ENCODE results near the gene SMIM28.

The SMIM28 gene

DNA sequence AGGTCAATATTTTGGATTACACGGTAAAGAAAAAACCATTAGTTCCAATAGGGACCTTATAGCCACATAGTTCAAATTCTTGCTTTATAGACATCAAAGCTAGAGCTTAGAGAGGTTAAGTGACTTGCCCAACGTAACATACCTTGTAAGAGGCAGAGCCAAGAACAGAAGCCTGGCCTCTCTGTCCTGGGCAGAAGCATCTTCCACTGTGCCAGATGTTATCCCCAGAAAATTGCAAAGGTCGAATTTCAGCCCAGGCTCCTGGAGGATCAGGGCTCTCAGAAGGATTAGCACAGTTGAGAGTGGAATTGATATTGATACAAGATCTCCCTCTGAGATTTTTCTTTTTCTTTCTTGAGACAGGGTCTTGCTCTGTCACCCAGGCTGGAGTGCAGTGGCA, 6.1 kb downstream of the SMIM28 start:
- no peak overlapping the region for H3K4me3 ChIP-seq (ENCODE audit: low read depth, low read length)
- TF ChIP-seq, protein P1, sequence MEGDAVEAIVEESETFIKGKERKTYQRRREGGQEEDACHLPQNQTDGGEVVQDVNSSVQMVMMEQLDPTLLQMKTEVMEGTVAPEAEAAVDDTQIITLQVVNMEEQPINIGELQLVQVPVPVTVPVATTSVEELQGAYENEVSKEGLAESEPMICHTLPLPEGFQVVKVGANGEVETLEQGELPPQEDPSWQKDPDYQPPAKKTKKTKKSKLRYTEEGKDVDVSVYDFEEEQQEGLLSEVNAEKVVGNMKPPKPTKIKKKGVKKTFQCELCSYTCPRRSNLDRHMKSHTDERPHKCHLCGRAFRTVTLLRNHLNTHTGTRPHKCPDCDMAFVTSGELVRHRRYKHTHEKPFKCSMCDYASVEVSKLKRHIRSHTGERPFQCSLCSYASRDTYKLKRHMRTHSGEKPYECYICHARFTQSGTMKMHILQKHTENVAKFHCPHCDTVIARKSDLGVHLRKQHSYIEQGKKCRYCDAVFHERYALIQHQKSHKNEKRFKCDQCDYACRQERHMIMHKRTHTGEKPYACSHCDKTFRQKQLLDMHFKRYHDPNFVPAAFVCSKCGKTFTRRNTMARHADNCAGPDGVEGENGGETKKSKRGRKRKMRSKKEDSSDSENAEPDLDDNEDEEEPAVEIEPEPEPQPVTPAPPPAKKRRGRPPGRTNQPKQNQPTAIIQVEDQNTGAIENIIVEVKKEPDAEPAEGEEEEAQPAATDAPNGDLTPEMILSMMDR (IDR thresholded peaks at IDR 0.05; ENCODE audit: borderline replicate concordance, insufficient read depth, low read depth, low read length), result no peak

GRCh38 chr6:138386897-138387296, 9.2 kb downstream of the SMIM28 start:
- TF ChIP-seq, protein P1 (IDR thresholded peaks at IDR 0.05; ENCODE audit: borderline replicate concordance, insufficient read depth, low read depth, low read length), result no peak
- H3K4me3 ChIP-seq (ENCODE audit: low read depth, low read length), result no peak overlapping the region

DNA sequence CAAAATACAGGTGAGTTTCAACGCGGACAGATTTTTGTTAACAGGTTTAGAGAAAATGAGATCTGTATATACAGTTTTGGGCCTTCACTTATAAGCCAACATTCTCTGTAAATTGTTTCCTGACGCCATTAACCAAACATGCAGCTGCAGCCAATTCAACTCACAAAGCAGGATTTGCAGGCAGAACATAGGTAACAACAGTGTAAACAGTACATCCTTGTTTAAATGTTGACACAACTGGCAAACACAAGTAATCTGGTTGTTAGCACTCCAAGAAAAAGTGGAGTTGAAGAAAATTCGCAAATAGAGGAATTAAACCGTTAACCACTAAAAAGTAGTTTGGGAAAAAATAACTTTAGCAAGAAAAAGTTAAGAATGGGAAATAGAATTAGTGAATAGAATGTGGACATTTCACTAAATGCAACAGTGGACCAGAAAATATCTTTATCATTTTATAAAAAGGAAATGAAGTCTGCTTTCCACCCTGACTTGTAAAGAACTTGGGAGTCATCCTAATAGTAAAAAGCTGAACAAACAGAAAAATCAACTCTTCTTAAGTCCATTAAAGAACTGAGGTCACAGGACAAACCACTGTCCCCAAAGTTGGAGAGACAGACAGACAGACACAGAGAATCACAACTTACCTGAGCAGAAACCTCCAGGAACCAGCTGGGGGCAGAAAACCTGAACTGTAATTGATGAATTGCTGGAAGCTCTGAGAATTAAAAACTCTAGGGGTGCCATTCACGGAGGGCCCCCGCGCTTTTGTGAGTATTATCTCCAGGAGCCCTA, 10.1 kb downstream of the SMIM28 start:
- H3K4me3 ChIP-seq (ENCODE audit: low read depth, low read length), result no peak overlapping the region
- TF ChIP-seq, protein P1 (IDR thresholded peaks at IDR 0.05; ENCODE audit: borderline replicate concordance, insufficient read depth, low read depth, low read length), result no peak

- TF ChIP-seq, protein P1 (IDR thresholded peaks at IDR 0.05; ENCODE audit: borderline replicate concordance, insufficient read depth, low read depth, low read length), result no peak
- no peak overlapping the region for H3K4me3 ChIP-seq (ENCODE audit: low read depth, low read length)
Observed at GRCh38 chr6:138389551-138389950, 11.8 kb downstream of the SMIM28 start.

DNA sequence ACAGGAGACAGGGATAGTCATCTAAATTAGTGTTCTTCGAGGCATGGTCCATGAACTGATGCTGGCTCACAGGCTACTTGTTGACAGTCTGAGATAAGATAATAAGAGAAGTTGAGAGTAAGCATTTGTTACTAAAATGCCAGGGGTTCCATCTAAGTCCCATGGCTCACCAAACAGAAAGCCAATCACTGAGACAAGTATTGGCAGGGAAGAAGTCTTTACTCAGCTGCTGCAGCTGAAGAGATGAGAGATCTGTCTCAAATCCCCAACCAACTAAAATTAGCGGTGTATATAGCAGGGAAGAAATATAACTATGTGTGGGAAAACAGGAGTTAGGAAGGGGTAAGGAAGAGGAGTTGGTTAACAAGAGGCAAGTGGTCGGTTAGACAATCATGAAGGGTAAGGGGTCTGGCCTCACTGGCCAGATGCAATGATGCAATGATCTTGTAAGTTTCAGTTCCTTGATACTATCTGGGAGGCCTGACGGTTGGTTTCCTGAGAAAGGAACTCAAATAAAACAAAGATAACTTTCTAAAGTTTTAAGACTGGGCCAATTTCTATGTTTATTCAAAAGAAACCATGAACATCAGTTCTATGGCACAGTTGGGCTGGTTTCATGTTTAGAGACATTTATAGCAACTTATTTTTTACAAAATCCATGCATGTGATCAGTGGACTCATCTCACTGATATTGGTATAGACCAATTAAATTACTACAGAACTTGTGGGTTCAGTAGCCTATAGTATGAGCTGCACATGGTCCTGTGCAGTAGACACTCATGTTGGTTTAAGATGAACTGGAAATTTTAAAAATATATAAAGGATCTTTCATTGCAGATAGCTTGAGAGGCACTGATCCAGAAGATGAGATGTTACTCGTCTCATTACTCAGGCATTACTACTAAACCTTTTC, 16.4 kb downstream of the SMIM28 start:
- H3K4me3 ChIP-seq (ENCODE audit: low read depth, low read length), result no peak overlapping the region
- TF ChIP-seq, protein P1 (IDR thresholded peaks at IDR 0.05; ENCODE audit: borderline replicate concordance, insufficient read depth, low read depth, low read length), result no peak

- no peak overlapping the region for H3K4me3 ChIP-seq (ENCODE audit: low read depth, low read length)
- TF ChIP-seq, protein P1 (IDR thresholded peaks at IDR 0.05; ENCODE audit: borderline replicate concordance, insufficient read depth, low read depth, low read length), result no peak
Observed at GRCh38 chr6:138396709-138397108, 19.0 kb downstream of the SMIM28 start.

All from GM12875 (cell line).